GM21576 (cell line): ENCODE data around the gene PRICKLE2.

Experiments used
- ATAC-seq: cut with Tn5 transposase; IDR thresholded peaks from one replicate; pipeline ENCODE4 v1.9.1; 2021; ENCODE audit warnings: mild to moderate bottlenecking, moderate library complexity; ENCODE audit not compliant: unreplicated experiment

PRICKLE2 gene

DNA sequence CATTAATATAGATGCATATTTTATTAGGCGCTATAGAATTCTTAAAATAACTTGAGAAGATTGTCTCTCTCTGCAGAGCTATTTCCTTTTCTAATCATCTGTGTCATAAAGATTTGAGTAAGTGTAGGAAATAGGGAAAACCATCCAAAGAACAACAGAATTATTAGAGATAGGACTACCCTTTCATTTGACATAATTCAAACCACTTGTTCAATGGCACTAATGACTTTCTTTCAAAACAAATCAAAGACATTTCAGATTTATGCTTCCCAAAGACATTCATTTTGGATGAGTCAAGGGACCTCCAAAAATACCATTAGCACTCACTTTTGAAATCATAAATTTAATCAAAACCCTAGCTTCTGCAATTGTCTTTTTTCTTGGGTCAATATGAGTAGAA, 29.5 kb downstream of the PRICKLE2 start:
- no peak for ATAC-seq

DNA sequence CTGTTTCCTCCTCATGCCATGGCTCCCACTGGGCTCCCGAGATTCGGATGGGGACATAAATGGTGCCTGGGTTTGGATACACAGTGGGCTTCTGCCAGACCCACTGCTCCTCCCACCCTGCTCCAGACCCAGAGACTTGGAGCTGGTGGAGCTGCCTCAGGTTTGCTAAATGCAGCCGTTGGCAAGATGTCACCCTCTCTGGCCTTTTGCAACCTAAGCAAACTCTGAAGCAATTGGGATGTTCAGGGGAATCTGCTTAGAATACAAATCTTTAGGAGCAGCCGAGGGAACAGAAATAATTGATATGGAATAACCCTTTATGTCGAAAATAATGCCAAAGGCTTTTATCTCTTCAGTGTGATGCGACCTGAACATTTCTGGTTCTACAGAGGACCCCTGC, 33.4 kb downstream of the PRICKLE2 start:
- ATAC-seq = no peak

DNA sequence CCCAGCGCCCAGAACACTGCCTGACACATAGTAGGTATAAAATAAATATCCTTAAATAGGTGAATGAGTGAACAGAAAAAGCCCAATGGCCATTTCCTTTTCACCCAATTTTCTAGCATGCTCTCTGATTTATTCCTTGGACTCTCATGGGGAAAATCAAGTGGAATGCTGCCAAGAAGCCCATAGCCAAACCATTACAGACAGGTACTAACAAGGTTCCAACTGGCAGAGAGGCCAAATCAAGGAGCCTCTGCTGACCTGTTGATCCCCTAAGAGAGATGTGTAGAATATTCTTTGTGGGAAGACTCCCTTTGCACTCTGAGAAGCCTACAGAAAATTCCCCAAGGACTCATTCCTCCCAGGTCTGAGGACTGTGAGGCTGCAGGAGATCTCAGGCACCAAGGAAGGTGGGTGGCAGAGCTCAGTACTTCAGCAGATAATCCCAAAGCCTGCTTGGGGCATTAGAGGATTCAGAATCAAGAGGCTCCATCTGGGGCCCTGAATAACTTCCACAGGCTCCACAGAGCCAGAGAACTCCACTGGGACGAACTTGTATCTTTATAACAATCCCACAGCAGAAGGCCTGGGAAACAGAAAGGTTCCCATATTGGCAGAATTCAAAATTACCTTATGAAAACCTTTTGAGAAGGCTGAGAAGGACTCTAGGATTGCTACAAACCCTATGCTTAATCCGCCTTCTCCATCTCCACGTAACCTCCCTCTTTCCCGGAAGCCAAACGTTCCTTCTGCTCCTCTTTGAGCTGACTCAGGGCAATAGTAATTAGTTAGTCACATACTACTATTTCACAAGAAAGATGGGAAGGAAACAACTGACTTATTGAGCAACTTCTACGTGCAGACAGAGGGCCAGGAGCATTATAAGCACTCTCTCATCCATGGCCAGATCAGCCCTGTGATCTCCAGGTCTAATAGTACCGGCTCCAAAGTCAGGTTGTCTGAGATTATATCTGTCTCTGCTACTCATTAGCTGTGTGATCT, 34.5 kb downstream of the PRICKLE2 start:
- no peak for ATAC-seq

DNA sequence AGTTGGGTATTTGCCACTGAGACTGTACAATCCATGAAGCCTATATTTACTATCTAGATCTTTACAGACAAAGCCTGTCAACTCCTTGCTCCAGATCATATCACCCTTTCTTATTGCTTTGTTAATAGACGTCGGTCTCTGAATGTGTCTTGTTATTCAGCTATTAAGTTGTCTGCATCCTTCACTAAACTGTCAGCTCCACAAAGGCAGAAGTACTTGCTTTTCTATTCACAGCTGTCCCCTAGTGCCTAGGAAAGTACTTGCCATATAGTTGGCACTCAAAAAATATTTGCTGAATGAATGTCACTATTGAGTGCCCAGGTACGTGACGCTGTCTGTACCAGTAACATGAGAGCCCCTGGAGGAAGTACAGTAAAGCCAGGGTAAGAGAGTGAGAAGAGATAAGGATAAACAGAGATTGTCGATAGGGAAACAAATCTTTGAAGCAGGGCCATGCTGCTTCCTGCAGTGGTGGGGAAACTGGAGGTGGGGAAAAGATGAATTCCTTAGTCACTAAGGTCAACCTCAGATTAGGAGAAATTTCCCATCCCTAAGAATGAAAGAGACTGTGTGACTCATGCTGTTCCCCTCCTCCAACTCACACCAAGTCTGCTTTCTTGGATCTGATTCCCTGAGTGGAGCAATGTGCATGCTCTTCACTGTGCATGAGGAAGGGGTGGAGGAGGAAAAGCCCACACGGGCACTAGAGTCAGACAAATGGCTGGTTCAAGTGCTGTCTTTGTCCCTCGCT, 36.3 kb downstream of the PRICKLE2 start:
- no peak for ATAC-seq

DNA sequence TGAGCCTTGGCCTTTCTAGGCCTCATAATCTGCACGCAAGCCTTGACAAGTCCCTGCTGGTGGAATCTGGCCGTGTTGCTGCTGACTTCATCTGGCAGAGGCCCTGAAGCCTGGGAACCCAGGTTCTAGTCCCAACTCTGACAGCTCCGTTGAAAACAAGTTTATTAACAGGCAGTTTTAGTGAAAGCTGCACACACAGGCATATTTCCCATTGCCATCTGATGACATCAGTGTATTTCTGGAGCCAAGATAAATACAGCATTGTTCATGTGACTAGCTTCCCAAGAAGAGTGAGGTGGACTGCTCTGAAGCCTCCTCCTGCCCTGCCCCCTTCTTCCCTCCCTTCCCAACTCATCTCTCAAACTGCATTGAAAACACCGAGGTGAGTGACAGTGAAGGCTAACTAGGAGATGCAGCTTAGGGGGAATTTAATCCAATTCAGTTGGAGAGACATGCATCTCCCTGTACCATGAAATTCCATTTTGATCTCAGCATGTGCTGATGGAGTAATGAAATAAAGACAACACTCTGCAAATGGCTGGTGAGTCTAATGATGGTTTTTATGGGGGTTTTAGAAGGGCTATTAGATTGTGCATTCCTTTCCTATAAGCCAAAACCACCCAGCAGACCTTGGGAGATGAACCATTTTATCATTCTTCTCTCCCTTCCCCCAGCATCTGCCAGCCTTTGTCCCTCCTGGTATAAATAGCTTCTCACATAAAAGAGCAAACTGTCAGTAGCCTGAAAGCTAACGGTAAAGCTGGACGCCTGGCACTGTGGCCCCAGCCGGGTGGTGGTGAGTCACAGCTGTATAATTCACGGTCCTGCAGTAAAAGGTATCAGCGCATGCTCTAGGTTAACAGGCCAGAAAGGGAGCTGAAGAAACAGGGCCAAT, 38.0 kb downstream of the PRICKLE2 start:
- ATAC-seq = no peak

DNA sequence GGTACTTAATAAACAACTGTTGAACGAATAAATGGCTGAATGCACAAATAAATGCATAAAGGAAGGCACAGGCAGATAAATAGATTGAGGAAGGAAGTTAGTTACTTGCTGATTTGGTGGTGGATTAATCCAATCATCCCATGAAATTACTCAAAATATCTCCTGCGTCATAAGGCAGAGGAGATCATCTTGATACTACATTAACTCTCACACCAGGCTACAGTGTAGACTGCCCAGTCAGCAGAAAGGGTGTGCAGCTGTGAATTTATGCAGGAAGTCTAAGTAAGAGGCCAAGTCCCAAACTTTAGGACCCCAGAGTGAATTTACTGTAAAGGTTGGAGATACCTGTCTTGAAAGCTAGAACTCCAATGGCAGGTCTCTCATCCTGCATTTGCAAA, 38.6 kb downstream of the PRICKLE2 start:
- ATAC-seq = no peak

DNA sequence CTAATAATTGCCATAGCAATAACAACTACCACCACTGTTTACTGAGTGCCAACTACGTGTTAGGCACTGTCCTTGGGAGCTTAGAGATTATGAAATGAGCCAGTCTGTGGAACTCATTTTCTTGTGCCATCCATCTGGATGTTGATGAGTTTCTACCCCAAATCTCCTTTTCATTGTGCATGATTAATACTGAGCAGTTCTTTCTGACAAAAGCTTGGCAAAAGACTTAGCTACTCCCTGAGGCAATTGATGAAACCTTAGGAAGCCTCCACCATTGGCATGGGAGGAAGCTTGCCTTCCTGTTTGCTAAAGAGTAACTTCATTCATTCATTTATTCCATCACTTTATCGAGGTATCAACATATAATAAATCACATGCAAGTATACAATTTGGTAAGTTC, 39.8 kb downstream of the PRICKLE2 start:
- no peak for ATAC-seq

DNA sequence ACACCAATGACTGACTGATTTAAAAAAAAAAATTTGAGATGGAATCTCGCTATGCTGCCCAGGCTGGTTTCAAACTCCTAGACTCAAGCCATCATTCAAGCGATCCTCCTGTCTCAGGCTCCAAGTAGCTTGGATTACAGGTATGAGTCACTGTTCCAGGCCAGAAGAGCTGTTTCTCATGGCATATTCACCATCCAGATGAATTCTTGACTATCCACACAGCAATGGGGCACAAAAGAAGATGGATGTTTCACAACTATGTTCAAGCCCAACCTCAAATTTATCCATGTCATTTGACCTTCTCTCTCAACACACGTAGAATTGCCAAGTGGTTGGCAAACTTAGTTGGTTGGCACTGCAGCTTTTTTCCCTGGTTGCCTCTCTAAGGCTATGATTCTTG, 40.6 kb downstream of the PRICKLE2 start:
- ATAC-seq = no peak

DNA sequence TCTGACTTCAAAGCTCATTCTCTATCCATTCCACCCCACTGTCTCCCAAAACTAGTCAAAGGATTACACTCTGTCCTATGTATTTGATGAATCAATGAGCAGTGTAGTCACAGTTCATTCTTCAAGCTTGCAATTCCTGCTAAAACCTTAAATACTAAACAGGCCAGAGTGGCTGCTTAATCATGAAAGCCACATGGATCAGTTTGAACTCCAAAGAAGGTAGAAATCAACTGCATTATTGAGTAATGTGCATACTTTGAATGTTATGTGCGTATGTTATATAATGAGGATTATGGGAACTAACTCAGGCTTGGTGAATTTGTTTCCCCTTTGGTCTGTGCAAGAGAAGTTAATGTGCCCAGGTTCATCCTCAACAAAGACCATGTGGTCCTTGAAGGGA, 45.4 kb downstream of the PRICKLE2 start:
- ATAC-seq = no peak

DNA sequence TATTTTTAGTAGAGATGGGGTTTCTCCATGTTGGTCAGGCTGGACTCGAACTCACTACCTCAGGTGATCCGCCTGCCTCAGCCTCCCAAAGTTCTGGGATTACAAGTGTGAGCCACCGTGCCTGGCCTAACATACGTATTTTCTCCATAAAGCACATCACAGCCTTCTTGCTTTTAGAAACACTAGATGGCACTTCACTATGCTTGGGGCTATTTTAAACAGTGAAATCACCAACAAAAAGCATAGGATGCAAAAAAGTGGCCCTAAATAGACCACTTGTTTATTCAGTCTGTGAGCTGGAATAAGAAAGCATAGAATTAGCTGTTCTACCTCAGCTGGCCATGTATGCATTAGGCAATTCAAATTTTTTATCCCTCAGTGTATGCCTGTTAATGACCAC, 46.0 kb downstream of the PRICKLE2 start:
- no peak for ATAC-seq

DNA sequence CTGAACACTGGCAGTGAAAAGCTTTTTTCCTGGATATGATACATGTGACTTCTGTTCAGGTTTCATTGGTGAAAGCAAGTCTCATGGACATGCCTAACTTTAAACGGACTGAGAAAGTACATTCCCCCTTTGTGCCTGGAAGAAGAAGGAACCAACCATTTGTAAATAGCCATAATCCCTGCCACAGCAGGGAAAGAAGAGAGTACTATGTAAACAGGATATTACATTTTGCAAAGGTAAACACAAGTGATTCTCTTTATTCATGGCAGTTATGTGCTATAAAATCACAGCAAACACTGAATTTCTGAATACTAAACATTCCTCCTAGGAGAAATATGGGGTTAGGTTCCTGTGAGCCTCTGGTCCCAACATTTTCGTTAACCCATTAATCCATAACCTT, 46.8 kb downstream of the PRICKLE2 start:
- ATAC-seq = no peak

DNA sequence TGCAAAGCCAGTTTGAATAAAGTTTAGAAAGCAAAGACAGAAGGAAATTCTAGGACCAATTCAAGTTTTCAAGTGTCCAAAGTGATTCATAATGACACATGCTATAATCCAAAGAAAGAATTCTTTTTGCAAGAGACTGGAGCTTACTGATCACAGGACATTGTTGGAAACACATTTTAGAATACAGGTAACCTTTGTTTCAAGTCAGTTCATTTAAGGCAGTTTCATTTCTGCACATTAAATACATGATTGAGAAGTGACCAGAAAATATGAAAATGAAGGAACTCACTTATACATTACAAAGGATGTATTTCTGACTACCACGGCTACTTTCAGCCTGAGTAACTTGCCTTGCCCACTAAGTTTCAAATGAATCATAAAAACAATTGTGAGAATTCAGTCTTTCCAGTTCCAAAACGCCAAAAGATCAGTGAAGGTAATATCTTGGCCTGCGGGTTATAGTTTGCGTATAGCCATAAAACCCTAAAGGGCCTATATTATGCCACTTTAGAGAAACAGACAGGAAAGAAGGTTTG, 48.7 kb downstream of the PRICKLE2 start:
- ATAC-seq = no peak

DNA sequence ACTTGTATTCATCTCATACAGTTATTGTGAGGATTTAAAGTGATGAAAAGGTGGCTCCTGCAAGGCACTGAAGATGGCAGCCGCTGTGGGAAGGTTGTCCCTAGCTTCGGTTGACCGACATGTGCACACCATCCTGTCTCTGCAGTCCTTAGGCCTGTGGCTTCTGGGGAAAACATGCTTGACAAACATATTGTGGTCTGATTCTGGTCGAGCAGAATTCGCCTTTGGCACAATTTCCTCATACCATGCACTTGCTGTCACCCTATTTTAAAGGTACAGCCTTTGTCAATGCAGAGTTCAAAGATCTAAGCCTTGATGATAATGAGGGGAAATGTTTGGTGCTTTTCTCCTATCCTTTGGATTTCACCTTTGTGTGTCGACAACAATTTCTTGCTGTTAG, 50.9 kb downstream of the PRICKLE2 start:
- ATAC-seq = no peak

DNA sequence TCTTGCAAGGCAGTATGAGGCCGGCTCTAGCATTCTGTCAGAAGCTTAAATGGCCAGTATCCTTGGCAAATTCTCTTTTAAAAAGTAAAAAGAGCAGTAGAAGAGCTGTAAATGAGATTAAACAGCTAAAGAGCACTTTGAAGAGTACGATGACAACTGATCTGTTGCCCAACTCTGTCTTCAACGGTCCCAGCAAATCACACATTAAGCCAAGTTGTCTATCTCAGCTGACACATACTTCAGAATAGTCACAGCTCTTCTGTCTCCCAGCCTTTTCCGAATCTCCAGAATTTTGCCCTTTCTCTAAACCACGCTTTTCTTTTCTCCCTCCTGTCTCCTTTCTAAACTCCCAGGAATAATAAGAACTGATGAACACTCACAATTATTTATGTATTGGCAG, 51.7 kb downstream of the PRICKLE2 start:
- ATAC-seq = no peak

DNA sequence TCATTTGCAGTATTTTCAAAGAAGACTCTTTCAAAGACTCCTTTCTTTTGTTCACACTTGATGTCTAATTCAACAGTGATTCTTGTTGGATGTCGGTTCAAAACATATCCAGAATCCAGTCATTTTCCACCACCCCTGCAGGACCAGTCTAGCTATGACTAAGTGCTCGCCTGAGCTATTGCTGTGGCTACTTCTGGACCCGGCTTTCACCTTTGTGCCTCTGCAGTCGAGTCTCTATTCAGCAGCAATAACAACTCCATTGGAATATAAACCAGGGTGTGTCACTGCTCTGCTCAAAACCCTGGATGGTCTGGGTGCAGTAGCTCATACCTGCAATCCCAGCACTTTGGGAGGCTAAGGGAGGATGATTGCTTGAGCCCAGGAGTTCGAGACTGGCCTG, 55.0 kb downstream of the PRICKLE2 start:
- no peak for ATAC-seq

DNA sequence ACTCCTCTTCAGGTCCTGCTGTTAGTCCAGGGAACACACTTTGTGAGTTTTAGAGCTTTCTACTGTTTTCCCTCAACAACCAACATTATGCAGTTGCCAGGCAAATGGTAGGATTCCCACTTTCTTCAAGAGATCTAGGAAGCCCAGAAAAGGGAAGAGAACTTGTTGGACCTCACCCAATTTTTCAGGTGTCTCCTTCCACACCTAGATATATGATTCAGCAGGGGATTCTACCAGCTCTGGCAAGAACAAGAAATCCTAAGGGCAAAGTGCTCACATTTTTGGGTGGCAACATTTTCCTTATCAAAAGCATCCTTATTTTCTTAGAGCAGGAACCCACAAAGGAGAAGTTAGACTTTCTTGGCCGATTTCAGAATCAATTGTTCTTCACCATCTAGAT, 57.4 kb downstream of the PRICKLE2 start:
- ATAC-seq = no peak

DNA sequence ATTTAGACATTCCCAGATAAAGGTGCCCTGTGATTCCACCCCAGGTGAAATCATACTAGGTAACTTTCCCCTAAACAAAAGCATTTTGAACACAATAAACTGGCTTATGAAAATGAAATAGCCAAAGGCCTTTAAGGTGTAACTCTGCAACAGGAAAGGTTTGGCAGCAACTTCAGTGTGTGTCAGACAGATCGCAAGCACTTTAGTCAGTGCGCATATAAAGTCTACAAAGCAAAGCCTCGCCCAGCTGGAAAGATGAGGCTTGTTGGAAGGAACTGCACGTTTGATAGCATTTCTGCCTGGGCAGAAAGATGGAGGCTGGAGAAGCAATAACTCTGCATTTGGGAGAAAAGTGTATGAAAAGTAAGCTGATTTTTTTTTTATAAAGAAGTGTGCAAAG, 57.9 kb downstream of the PRICKLE2 start:
- no peak for ATAC-seq

DNA sequence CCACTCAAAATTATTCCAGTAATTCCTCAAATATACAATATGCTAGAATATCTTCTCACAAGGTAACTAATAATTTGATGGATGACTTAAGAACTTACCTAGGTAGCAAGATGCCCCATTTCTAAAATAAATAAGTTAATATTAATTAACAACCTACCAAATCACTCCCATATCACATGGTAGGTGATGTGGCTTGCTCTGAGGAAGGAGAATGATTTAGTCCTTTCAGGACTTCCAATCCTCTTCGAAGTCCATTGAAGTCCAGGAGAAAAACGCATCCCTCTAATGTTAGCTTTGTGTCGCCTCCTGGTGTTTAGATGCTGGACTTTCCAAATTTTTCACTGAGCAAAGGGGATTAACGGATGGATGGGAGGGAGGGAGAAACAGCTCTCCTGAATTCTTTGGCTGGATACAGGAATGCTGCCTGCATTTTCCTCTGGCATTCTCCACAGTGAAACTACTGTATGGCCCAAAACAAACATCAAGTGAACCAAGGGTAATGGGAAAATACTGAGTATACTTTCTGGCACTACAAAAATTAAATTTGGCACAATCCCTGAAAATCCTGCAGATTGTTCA, 58.6 kb downstream of the PRICKLE2 start:
- no peak for ATAC-seq

DNA sequence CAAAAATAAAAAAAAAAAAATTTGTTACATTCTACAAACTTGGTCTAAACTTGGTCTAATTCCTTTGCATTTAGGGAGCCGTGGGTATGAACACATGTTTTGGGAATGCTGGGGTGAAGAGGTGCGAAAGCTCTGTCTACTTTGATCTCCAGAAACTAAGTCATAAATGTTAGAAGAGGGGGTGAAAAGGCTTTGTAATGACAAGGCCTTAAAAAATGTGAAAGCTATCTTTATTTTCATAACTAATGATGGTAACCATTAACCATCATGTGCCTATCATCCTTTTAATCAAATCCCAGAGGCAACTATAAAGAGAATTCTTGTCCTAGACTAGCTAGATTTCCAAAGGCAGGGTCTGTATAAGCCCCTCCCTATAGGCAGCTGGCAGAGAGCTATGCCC, 60.9 kb downstream of the PRICKLE2 start:
- ATAC-seq = no peak

DNA sequence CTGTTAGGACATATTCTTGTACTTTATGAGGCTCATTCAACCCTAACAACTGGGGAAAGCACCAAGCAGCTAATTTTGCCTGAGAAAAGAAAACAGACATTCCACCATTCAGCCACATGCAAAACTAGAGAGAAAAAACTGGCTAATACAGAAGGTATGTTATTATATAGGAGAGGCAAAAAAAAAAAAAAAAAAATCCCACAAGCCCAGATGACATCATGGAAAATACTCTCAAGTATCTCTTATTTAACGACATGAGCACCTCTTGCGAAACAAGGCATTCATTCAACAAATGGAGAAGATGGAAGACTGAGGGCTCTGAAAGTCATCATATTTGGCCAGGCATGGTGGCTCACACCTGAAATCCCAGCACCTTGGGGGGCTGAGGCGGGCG, 61.5 kb downstream of the PRICKLE2 start:
- no peak for ATAC-seq
